ENCODE measurements around the gene CDH11. TPM values are rescaled to one million over a fixed set of nuclear protein-coding genes. Genes with fewer than 3 reads are reported as not detected.

CDH11 gene
- total RNA-seq, 2 experiments from 2014 or later: not detected

GRCh38 chr16:64947651-64948050 is 174.2 kb downstream of the CDH11 start:
- peaks cover 16% of the 10 kb centered on the region for H3K9me3 Mint-ChIP-seq
- no peak overlapping the region for H3K4me3 Mint-ChIP-seq
- no peak for ATAC-seq (ENCODE audit: poor library complexity)
- no peaks in the 10 kb centered on the region for H3K27me3 Mint-ChIP-seq
- no peaks in the 10 kb centered on the region for H3K36me3 Mint-ChIP-seq (ENCODE audit: low read depth)
- intact Hi-C loops (cut with DNase I, micrococcal nuclease): no loop called here
- no peaks in the 10 kb centered on the region for H3K36me3 ChIP-seq (ENCODE audit: insufficient read depth, low read length)
- H3K4me1 Mint-ChIP-seq (ENCODE audit: low read depth): no peaks in the 10 kb centered on the region
- ChIA-PET POLR2A (no interaction called here), CTCF (no interaction called here)
- H3K9me3 ChIP-seq (ENCODE audit: control insufficient read depth in 1 of 2, insufficient read depth in 1 of 2, low read length in 2 of 2): peaks cover 8 to 19% of the 10 kb centered on the region in 2 experiments
- no peaks in the 10 kb centered on the region for H3K4me1 ChIP-seq (ENCODE audit: insufficient read depth, low read length)
- no peak for DNase-seq
- no peak overlapping the region for H3K27ac ChIP-seq (ENCODE audit: low read depth in 1 of 2, low read length in 2 of 2)
- TF ChIP-seq CTCF (IDR thresholded peaks at IDR 0.05): no peak
- H3K4me3 ChIP-seq (ENCODE audit: low read length): no peak overlapping the region
- H3K27ac Mint-ChIP-seq: no peak overlapping the region
- no peaks in the 10 kb centered on the region for H3K27me3 ChIP-seq (ENCODE audit: control insufficient read depth in 1 of 2, insufficient read depth in 2 of 2, low read length in 2 of 2)

- H3K9me3 Mint-ChIP-seq: peaks cover 11% of the 10 kb centered on the region
- TF ChIP-seq CTCF (IDR thresholded peaks at IDR 0.05): no peak
- ATAC-seq (ENCODE audit: poor library complexity) (no peak), DNase-seq (no peak)
- H3K4me3 Mint-ChIP-seq: no peak overlapping the region
- no peak overlapping the region for H3K27ac Mint-ChIP-seq
- Histone ChIP-seq H3K36me3 (ENCODE audit: insufficient read depth, low read length) (no peaks in the 10 kb centered on the region), H3K9me3 (ENCODE audit: control insufficient read depth in 1 of 2, insufficient read depth in 1 of 2, low read length in 2 of 2) (no peaks in the 10 kb centered on the region), H3K4me3 (ENCODE audit: low read length) (no peak overlapping the region), H3K27ac (ENCODE audit: low read depth in 1 of 2, low read length in 2 of 2) (no peak overlapping the region), H3K27me3 (ENCODE audit: control insufficient read depth in 1 of 2, insufficient read depth in 2 of 2, low read length in 2 of 2) (no peaks in the 10 kb centered on the region), H3K4me1 (ENCODE audit: insufficient read depth, low read length) (no peaks in the 10 kb centered on the region)
- no peaks in the 10 kb centered on the region for H3K27me3 Mint-ChIP-seq
- H3K4me1 Mint-ChIP-seq (ENCODE audit: low read depth): no peaks in the 10 kb centered on the region
- H3K36me3 Mint-ChIP-seq (ENCODE audit: low read depth): no peaks in the 10 kb centered on the region
- ChIA-PET POLR2A (no interaction called here), CTCF (no interaction called here)
- intact Hi-C loops (cut with DNase I, micrococcal nuclease): no loop called here
These were observed 188.0 kb downstream of the CDH11 start for GRCh38 chr16:64933885-64934284.

GRCh38 chr16:64926476-64926875 is 195.4 kb downstream of the CDH11 start:
- TF ChIP-seq CTCF (IDR thresholded peaks at IDR 0.05): no peak
- intact Hi-C loops (cut with DNase I, micrococcal nuclease): no loop called here

More at GRCh38 chr16:64926476-64926875, 195.4 kb downstream of the CDH11 start:
- CTCF ChIA-PET: no interaction called here
- Histone ChIP-seq H3K27ac (ENCODE audit: low read depth in 1 of 2, low read length in 2 of 2) (no peak overlapping the region), H3K9me3 (ENCODE audit: control insufficient read depth in 1 of 2, insufficient read depth in 1 of 2, low read length in 2 of 2) (peaks cover 0 to 6% of the 10 kb centered on the region in 2 experiments), H3K4me3 (ENCODE audit: low read length) (no peak overlapping the region), H3K36me3 (ENCODE audit: insufficient read depth, low read length) (no peaks in the 10 kb centered on the region), H3K27me3 (ENCODE audit: control insufficient read depth in 1 of 2, insufficient read depth in 2 of 2, low read length in 2 of 2) (no peaks in the 10 kb centered on the region), H3K4me1 (ENCODE audit: insufficient read depth, low read length) (no peaks in the 10 kb centered on the region)
- H3K36me3 Mint-ChIP-seq (ENCODE audit: low read depth): no peaks in the 10 kb centered on the region
- no peak for DNase-seq
- ATAC-seq (ENCODE audit: poor library complexity): no peak
- no peaks in the 10 kb centered on the region for H3K4me1 Mint-ChIP-seq (ENCODE audit: low read depth)
- no peak overlapping the region for H3K27ac Mint-ChIP-seq
- no peaks in the 10 kb centered on the region for H3K27me3 Mint-ChIP-seq
- H3K4me3 Mint-ChIP-seq: no peak overlapping the region
- H3K9me3 Mint-ChIP-seq: peaks cover 13% of the 10 kb centered on the region
- POLR2A ChIA-PET: no interaction called here

All from CD4-positive, alpha-beta T cell (primary cell).